ENCODE results near the gene RAP1GDS1.

RAP1GDS1 gene

DNA sequence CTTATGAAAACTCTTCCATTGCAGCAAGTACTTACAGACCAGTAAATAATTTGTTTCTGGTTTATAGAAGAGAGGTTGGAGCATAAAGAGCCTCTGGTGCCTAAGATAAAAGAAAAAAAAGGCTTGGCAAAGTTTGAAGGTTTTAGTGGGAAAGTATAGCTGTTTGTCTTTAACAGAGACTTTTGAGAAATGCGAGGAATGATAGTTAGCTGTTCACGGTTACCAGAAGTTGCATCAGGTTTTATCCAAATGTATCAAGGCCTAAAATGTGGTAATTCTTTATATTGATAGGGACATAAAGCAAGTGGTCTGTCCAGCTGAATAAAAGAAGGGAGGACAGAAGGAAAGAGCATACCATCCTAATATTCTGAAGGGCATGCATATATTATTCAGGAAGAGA lies 29.3 kb downstream of the RAP1GDS1 start:
- TF ChIP-seq OSR1 (CRISPR knock-in tag; IDR thresholded peaks at IDR 0.05) (no peak), TOX (CRISPR knock-in tag; IDR thresholded peaks at IDR 0.05; ENCODE audit: borderline replicate concordance) (no peak), ZNF8 (CRISPR knock-in tag; IDR thresholded peaks at IDR 0.05) (no peak), RARB (CRISPR knock-in tag; IDR thresholded peaks at IDR 0.05) (no peak), ARNTL (CRISPR knock-in tag; IDR thresholded peaks at IDR 0.05; ENCODE audit: borderline replicate concordance, low read depth) (no peak), ZC3H10 (CRISPR knock-in tag; IDR thresholded peaks at IDR 0.05) (no peak), SNAI2 (CRISPR knock-in tag; IDR thresholded peaks at IDR 0.05) (no peak), ESRRG (CRISPR knock-in tag; IDR thresholded peaks at IDR 0.05) (no peak), ZNF565 (CRISPR knock-in tag; conservative IDR thresholded peaks at IDR 0.05; ENCODE audit: low read depth) (no peak), ZFP3 (CRISPR knock-in tag; IDR thresholded peaks at IDR 0.05) (no peak)
- TF ChIP-seq, protein P1, sequence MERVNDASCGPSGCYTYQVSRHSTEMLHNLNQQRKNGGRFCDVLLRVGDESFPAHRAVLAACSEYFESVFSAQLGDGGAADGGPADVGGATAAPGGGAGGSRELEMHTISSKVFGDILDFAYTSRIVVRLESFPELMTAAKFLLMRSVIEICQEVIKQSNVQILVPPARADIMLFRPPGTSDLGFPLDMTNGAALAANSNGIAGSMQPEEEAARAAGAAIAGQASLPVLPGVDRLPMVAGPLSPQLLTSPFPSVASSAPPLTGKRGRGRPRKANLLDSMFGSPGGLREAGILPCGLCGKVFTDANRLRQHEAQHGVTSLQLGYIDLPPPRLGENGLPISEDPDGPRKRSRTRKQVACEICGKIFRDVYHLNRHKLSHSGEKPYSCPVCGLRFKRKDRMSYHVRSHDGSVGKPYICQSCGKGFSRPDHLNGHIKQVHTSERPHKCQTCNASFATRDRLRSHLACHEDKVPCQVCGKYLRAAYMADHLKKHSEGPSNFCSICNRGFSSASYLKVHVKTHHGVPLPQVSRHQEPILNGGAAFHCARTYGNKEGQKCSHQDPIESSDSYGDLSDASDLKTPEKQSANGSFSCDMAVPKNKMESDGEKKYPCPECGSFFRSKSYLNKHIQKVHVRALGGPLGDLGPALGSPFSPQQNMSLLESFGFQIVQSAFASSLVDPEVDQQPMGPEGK (CRISPR knock-in tag; IDR thresholded peaks at IDR 0.05; ENCODE audit: borderline replicate concordance): no peak
- TF ChIP-seq, protein P2, sequence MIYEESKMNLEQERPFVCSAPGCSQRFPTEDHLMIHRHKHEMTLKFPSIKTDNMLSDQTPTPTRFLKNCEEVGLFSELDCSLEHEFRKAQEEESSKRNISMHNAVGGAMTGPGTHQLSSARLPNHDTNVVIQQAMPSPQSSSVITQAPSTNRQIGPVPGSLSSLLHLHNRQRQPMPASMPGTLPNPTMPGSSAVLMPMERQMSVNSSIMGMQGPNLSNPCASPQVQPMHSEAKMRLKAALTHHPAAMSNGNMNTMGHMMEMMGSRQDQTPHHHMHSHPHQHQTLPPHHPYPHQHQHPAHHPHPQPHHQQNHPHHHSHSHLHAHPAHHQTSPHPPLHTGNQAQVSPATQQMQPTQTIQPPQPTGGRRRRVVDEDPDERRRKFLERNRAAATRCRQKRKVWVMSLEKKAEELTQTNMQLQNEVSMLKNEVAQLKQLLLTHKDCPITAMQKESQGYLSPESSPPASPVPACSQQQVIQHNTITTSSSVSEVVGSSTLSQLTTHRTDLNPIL (CRISPR knock-in tag; IDR thresholded peaks at IDR 0.05; ENCODE audit: low read depth): no peak
- ATAC-seq: peak; percentile 40

DNA sequence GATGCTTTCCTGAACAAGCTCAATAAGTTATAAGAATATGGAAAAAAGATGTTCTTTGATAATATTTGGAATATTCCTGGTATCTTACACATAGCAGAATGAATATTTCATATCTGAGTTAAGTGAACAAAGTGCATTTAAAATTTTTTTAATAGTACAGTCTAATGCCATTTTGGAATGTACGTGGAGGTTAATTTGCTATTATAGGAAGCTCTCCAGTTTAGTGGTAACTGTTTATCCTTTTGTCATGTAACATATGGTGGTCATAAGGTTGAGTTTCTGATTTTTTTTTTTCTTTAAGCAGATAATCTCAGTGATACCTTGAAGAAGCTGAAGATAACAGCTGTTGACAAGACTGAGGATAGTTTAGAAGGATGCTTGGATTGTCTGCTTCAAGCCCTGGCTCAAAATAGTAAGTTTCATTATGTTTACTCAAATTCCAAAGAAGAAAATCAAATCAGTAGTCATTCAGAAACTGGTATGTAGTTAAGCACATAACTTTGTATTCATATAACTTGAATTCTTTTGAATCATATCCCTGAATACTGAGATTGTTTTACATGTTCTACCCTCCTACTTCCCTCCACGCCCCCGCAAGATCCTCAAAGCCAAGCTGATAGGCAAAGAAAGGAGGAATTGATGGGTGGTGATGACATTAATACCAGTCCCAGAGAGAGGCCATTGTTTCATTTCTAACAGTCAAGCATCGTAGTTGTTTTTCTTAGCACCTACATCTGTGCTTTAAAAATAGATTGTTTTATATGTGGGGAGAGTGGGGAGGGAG lies 32.1 kb downstream of the RAP1GDS1 start:
- ATAC-seq: peak; percentile 75
- TF ChIP-seq, protein P2 (CRISPR knock-in tag; IDR thresholded peaks at IDR 0.05; ENCODE audit: low read depth): no peak
- TF ChIP-seq ISL1 (CRISPR knock-in tag; IDR thresholded peaks at IDR 0.05): peak; percentile 92

DNA sequence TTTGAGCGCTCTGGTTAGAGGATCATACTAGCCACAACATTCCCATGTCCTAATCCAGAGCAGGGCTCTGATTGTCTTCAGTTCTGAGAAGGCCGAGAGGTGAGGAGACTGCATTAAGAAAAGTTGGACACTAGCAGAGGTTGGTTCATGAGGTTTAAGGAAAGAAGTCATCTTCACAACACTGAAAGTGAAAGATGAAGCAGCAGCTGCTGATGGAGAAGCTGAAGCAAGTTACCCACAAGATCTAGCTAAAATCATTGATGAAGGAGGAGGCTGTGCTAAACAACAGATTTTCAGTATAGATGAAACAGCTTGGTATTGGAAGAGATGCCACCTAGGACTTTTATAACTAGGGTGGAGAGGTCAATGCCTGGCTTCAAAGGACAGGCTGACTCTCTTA lies 36.8 kb downstream of the RAP1GDS1 start:
- TF ChIP-seq ZNF70 (CRISPR knock-in tag; IDR thresholded peaks at IDR 0.05) (no peak), CSDC2 (CRISPR knock-in tag; IDR thresholded peaks at IDR 0.05) (no peak), TCF4 (CRISPR knock-in tag; IDR thresholded peaks at IDR 0.05; ENCODE audit: borderline replicate concordance) (no peak), ZFP3 (CRISPR knock-in tag; IDR thresholded peaks at IDR 0.05) (no peak)
- no peak for ATAC-seq

DNA sequence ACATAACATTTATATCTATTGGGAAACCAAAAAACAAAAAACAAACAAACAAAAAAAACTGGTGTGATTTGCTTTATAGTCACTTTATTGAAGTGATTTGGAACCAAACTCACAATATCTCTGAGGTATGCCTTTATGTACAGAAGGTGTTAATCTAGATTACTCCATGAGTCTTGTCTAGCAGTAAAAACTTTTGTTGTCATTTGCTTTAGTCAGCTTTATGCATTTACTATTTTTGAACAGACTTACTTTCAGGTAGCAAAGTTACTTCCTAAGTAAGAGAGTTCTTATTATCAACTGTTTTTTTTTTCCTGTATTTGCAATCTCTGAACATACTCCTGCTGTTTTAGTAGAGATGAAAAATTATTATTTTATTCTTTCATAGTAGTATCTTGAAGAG lies 39.5 kb downstream of the RAP1GDS1 start:
- no peak for ATAC-seq
- no peak for TF ChIP-seq OSR1 (CRISPR knock-in tag; IDR thresholded peaks at IDR 0.05)
- TF ChIP-seq, protein P3, sequence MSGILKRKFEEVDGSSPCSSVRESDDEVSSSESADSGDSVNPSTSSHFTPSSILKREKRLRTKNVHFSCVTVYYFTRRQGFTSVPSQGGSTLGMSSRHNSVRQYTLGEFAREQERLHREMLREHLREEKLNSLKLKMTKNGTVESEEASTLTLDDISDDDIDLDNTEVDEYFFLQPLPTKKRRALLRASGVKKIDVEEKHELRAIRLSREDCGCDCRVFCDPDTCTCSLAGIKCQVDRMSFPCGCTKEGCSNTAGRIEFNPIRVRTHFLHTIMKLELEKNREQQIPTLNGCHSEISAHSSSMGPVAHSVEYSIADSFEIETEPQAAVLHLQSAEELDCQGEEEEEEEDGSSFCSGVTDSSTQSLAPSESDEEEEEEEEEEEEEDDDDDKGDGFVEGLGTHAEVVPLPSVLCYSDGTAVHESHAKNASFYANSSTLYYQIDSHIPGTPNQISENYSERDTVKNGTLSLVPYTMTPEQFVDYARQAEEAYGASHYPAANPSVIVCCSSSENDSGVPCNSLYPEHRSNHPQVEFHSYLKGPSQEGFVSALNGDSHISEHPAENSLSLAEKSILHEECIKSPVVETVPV (CRISPR knock-in tag; IDR thresholded peaks at IDR 0.05): no peak
- TF ChIP-seq ARNTL (CRISPR knock-in tag; IDR thresholded peaks at IDR 0.05; ENCODE audit: borderline replicate concordance, low read depth): no peak
- TF ChIP-seq, protein P4, sequence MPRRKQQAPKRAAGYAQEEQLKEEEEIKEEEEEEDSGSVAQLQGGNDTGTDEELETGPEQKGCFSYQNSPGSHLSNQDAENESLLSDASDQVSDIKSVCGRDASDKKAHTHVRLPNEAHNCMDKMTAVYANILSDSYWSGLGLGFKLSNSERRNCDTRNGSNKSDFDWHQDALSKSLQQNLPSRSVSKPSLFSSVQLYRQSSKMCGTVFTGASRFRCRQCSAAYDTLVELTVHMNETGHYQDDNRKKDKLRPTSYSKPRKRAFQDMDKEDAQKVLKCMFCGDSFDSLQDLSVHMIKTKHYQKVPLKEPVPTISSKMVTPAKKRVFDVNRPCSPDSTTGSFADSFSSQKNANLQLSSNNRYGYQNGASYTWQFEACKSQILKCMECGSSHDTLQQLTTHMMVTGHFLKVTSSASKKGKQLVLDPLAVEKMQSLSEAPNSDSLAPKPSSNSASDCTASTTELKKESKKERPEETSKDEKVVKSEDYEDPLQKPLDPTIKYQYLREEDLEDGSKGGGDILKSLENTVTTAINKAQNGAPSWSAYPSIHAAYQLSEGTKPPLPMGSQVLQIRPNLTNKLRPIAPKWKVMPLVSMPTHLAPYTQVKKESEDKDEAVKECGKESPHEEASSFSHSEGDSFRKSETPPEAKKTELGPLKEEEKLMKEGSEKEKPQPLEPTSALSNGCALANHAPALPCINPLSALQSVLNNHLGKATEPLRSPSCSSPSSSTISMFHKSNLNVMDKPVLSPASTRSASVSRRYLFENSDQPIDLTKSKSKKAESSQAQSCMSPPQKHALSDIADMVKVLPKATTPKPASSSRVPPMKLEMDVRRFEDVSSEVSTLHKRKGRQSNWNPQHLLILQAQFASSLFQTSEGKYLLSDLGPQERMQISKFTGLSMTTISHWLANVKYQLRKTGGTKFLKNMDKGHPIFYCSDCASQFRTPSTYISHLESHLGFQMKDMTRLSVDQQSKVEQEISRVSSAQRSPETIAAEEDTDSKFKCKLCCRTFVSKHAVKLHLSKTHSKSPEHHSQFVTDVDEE (CRISPR knock-in tag; IDR thresholded peaks at IDR 0.05): no peak
- no peak for TF ChIP-seq ZNF8 (CRISPR knock-in tag; IDR thresholded peaks at IDR 0.05)
- no peak for TF ChIP-seq TOX (CRISPR knock-in tag; IDR thresholded peaks at IDR 0.05; ENCODE audit: borderline replicate concordance)
- TF ChIP-seq, protein P2 (CRISPR knock-in tag; IDR thresholded peaks at IDR 0.05; ENCODE audit: low read depth): no peak
- TF ChIP-seq ZC3H10 (CRISPR knock-in tag; IDR thresholded peaks at IDR 0.05): no peak
- TF ChIP-seq ZFP30 (CRISPR knock-in tag; IDR thresholded peaks at IDR 0.05): no peak

Data from SK-N-SH treated with all-trans-retinoic acid at 6 μM for 48 hours (cell line).